ENCODE results near the gene SLC9B2.

DNA sequence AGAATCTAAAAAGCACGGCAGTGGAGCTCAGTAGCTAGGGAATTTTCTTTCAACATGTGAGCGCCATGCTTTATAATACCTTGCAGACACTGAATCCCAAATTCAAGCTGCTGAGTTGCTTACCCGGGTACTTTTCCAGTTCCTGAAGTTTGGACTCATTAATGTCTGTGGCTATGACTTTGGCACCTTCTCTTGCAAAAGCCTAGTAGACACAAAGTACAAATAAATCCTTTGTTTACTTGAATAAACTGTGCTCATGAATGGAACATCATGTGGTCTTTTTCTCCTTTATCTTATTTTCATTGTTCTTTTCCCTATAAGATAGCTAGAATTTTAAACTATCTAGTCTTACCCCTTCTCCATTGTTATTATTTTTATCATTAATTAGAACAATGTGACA lies 18.5 kb upstream of the SLC9B2 start:
- TF ChIP-seq, protein P1, sequence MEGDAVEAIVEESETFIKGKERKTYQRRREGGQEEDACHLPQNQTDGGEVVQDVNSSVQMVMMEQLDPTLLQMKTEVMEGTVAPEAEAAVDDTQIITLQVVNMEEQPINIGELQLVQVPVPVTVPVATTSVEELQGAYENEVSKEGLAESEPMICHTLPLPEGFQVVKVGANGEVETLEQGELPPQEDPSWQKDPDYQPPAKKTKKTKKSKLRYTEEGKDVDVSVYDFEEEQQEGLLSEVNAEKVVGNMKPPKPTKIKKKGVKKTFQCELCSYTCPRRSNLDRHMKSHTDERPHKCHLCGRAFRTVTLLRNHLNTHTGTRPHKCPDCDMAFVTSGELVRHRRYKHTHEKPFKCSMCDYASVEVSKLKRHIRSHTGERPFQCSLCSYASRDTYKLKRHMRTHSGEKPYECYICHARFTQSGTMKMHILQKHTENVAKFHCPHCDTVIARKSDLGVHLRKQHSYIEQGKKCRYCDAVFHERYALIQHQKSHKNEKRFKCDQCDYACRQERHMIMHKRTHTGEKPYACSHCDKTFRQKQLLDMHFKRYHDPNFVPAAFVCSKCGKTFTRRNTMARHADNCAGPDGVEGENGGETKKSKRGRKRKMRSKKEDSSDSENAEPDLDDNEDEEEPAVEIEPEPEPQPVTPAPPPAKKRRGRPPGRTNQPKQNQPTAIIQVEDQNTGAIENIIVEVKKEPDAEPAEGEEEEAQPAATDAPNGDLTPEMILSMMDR (IDR thresholded peaks at IDR 0.05) = no peak
- no peak for TF ChIP-seq EZH2 (IDR thresholded peaks at IDR 0.05; ENCODE audit: borderline replicate concordance, insufficient read depth, low read depth, low read length, poor library complexity, severe bottlenecking)

All from B cell (primary cell).